HG03571 (cell line): ENCODE results near the gene SPATA6.
"Not testable (repeated sequence)": the region's sequence is repeated elsewhere in the genome, so short reads cannot be mapped to it uniquely, and the experiment has no call there.

Experiments
- ATAC-seq: cut with Tn5 transposase; IDR thresholded peaks from one replicate; pipeline ENCODE4 v1.9.1; 2021; ENCODE audit not compliant: unreplicated experiment

SPATA6 gene

GRCh38 chr1:48471691-48472576 lies at the start of gene SPATA6:
Gene SPATA6 (minus strand): TSS chr1:48472204. CDS start chr1:48472008, 196 bp downstream.
- ATAC-seq = peak; percentile 100

- not testable (repeated sequence) for ATAC-seq
These were observed 47.9 kb upstream of the SPATA6 start for GRCh38 chr1:48519896-48520295.

- no peak for ATAC-seq
These were observed 34.9 kb upstream of the SPATA6 start for GRCh38 chr1:48506870-48507269.

GRCh38 chr1:48500541-48501450 lies 28.8 kb upstream of the SPATA6 start:
- ATAC-seq = no peak

GRCh38 chr1:48499211-48499735 lies 27.3 kb upstream of the SPATA6 start:
- no peak for ATAC-seq

GRCh38 chr1:48498096-48498791 lies 26.2 kb upstream of the SPATA6 start:
- ATAC-seq = peak; percentile 78

- no peak for ATAC-seq
These were observed 23.9 kb upstream of the SPATA6 start for GRCh38 chr1:48495911-48496310.

- no peak for ATAC-seq
These were observed 23.2 kb upstream of the SPATA6 start for GRCh38 chr1:48495166-48495565.

- ATAC-seq = no peak
These were observed 22.2 kb upstream of the SPATA6 start for GRCh38 chr1:48493970-48494769.

- no peak for ATAC-seq
These were observed 21.0 kb upstream of the SPATA6 start for GRCh38 chr1:48493041-48493440.

GRCh38 chr1:48492392-48492791 lies 20.4 kb upstream of the SPATA6 start:
- no peak for ATAC-seq

GRCh38 chr1:48488721-48489120 lies 16.7 kb upstream of the SPATA6 start:
- no peak for ATAC-seq

GRCh38 chr1:48480504-48480903 lies 8.5 kb upstream of the SPATA6 start:
- ATAC-seq = no peak

GRCh38 chr1:48480023-48480422 lies 8.0 kb upstream of the SPATA6 start:
- not testable (repeated sequence) for ATAC-seq

- ATAC-seq = no peak
These were observed 634 bp upstream of the SPATA6 start for GRCh38 chr1:48472638-48473037.

GRCh38 chr1:48470950-48471690 lies 884 bp downstream of the SPATA6 start:
- ATAC-seq = no peak

GRCh38 chr1:48470481-48470855 lies 1.5 kb downstream of the SPATA6 start:
- ATAC-seq = no peak

- no peak for ATAC-seq
These were observed 2.2 kb downstream of the SPATA6 start for GRCh38 chr1:48469616-48470480.
